NB4 (cell line): ENCODE results near the gene ZFP3.
"Not testable (repeated sequence)": the region's sequence is repeated elsewhere in the genome, so short reads cannot be mapped to it uniquely, and the experiment has no call there.

Source experiments
- POLR2A ChIP-seq: IDR thresholded peaks from 2 replicates; pipeline ENCODE4 v1.6.1; 2011; ENCODE audit warnings: mild to moderate bottlenecking; ENCODE audit not compliant: insufficient read length; ENCODE audit errors: extremely low read depth
- TF ChIP-seq, protein P1 (sequence below): IDR thresholded peaks from one replicate; pipeline ENCODE4 v1.5.1; 2012; ENCODE audit warnings: low read depth, low read length

DNA sequence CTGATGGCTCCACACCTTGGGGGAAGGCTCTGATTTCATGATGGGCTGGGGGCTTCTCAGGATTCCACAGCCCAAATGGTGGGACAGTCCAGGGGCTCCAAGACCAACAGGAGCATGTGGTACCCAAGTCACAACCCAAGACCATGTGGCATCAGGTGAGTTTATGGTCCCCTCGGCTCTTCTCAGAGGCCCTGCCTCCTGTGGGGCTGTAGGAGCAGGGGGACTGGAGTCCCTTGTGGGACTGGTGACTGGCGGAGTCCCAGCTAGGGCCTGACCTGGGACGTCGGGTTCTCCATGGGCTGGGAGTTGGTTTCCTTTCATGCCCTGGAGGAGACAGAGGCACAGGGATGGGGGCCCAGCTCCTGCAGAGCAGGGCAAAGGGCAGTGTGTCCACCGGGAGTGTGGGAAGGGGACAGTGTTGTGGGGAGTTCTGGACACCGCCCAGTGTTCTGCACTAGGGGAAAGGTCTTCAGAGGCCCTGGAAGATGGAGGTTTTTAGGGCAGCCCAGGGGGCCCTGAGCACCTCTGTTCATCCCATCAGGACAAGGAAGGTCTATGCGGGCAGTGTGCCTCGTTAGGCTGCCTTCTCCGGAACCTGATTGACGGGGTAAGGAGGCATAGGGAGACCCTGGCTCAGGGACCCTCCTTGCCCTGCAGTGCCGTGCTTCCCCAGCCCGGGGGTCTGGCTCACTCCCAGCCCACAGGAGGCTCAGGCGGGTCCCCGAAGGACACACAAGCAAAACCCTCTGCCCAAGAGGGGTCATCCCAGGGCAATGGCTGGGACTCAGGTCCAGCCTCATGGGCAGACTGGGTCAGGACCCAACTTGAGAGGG, 58.5 kb downstream of the ZFP3 start:
- TF ChIP-seq, protein P1, sequence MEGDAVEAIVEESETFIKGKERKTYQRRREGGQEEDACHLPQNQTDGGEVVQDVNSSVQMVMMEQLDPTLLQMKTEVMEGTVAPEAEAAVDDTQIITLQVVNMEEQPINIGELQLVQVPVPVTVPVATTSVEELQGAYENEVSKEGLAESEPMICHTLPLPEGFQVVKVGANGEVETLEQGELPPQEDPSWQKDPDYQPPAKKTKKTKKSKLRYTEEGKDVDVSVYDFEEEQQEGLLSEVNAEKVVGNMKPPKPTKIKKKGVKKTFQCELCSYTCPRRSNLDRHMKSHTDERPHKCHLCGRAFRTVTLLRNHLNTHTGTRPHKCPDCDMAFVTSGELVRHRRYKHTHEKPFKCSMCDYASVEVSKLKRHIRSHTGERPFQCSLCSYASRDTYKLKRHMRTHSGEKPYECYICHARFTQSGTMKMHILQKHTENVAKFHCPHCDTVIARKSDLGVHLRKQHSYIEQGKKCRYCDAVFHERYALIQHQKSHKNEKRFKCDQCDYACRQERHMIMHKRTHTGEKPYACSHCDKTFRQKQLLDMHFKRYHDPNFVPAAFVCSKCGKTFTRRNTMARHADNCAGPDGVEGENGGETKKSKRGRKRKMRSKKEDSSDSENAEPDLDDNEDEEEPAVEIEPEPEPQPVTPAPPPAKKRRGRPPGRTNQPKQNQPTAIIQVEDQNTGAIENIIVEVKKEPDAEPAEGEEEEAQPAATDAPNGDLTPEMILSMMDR: not testable (repeated sequence)
- TF ChIP-seq POLR2A: not testable (repeated sequence)
